Superior temporal gyrus (tissue), 1 donor: ENCODE results near the gene ZNF860.

Experiments
- DNase-seq: peaks from one replicate; pipeline ENCODE4 v3.0.0-alpha.2; 2016; ENCODE audit errors: extremely low spot score

The ZNF860 gene

GRCh38 chr3:31981206-31982181 is at the start of gene ZNF860, which contains the start of gene OSBPL10:
Gene ZNF860 (plus strand): TSS chr3:31981750. CDS start chr3:31989080, 7,330 bp downstream.
Gene OSBPL10 (minus strand): TSS chr3:31981262. CDS start chr3:31981179, 83 bp downstream.
- peak; percentile 73 for DNase-seq

GRCh38 chr3:31932990-31933389 is 48.6 kb upstream of the ZNF860 start:
- no peak for DNase-seq

- DNase-seq: no peak
Observed at GRCh38 chr3:31934018-31934417, 47.5 kb upstream of the ZNF860 start.

- DNase-seq: no peak
Observed at GRCh38 chr3:31934866-31935265, 46.7 kb upstream of the ZNF860 start.

- no peak for DNase-seq
Observed at GRCh38 chr3:31936420-31937060, 45.0 kb upstream of the ZNF860 start.

GRCh38 chr3:31937225-31937624 is 44.3 kb upstream of the ZNF860 start:
- DNase-seq: no peak

- DNase-seq: no peak
Observed at GRCh38 chr3:31942446-31942845, 39.1 kb upstream of the ZNF860 start.

- DNase-seq: no peak
Observed at GRCh38 chr3:31943041-31943440, 38.5 kb upstream of the ZNF860 start.

GRCh38 chr3:31945738-31946052 is 35.9 kb upstream of the ZNF860 start:
- DNase-seq: no peak

GRCh38 chr3:31946484-31947081 is 35.0 kb upstream of the ZNF860 start:
- no peak for DNase-seq

GRCh38 chr3:31947162-31947561 is 34.4 kb upstream of the ZNF860 start:
- no peak for DNase-seq

- DNase-seq: no peak
Observed at GRCh38 chr3:31947671-31948091, 33.9 kb upstream of the ZNF860 start.

- no peak for DNase-seq
Observed at GRCh38 chr3:31948280-31948679, 33.3 kb upstream of the ZNF860 start.

GRCh38 chr3:31952205-31952604 is 29.3 kb upstream of the ZNF860 start:
- DNase-seq: no peak

GRCh38 chr3:31953091-31953490 is 28.5 kb upstream of the ZNF860 start:
- DNase-seq: no peak

GRCh38 chr3:31953636-31954035 is 27.9 kb upstream of the ZNF860 start:
- no peak for DNase-seq

GRCh38 chr3:31955581-31955980 is 26.0 kb upstream of the ZNF860 start:
- DNase-seq: no peak

GRCh38 chr3:31957106-31957505 is 24.4 kb upstream of the ZNF860 start:
- no peak for DNase-seq

- DNase-seq: no peak
Observed at GRCh38 chr3:31958701-31959152, 22.8 kb upstream of the ZNF860 start.

GRCh38 chr3:31959251-31959650 is 22.3 kb upstream of the ZNF860 start:
- no peak for DNase-seq

GRCh38 chr3:31959951-31960792 is 21.4 kb upstream of the ZNF860 start:
- peak; percentile 42 for DNase-seq
